ENCODE results near the gene GATA3. TPM values are rescaled to one million over a fixed set of nuclear protein-coding genes. Genes with fewer than 3 reads are reported as not detected.

Gene GATA3
- total and polyA plus RNA-seq, 2 of the 8 experiments (the other 6 are each of a cell fraction or from before 2014, with no cell fraction given) = 0.02 to 0.43 TPM

- FAIRE-seq = no peak
- no peak overlapping the region for H3K9ac ChIP-seq (replicated peaks in 1 of 4; ENCODE audit: extremely low read depth in 1 of 4, low read depth in 3 of 4, low read length in 3 of 4)
- H4K5ac ChIP-seq (ENCODE audit: insufficient read length, low read depth, low read length) = no peak overlapping the region
- H4K91ac ChIP-seq (replicated peaks; ENCODE audit: insufficient read length, low read length) = no peak overlapping the region
- H3K56ac ChIP-seq (replicated peaks; ENCODE audit: insufficient read length, low read depth, low read length) = no peak overlapping the region
- peak overlapping the region in 2 of 4 experiments; percentile 5 to 43; a peak in 3 of 8 replicates for H3K4me3 ChIP-seq (ENCODE audit: extremely low read depth in 1 of 4, insufficient read depth in 2 of 4, low read depth in 3 of 4, low read length in 4 of 4)
- no peaks in the 10 kb centered on the region for H3K79me1 ChIP-seq (ENCODE audit: low read depth, low read length)
- peaks cover 78 to 99% (median 96%) of the 10 kb centered on the region in 4 experiments for H3K27me3 ChIP-seq (replicated peaks in 1 of 4; ENCODE audit: control insufficient read depth in 3 of 4, extremely low read depth in 1 of 4, insufficient read depth in 3 of 4, low read length in 3 of 4)
- peaks cover 8% of the 10 kb centered on the region; the same call in 1 of the 2 replicates for H3K23me2 ChIP-seq (ENCODE audit: low read depth, low read length)
- H3K79me2 ChIP-seq (ENCODE audit: control insufficient read depth in 1 of 2, insufficient read depth in 2 of 2, low read length in 2 of 2) = no peaks in the 10 kb centered on the region
- H3K4ac ChIP-seq (replicated peaks; ENCODE audit: insufficient read length, low read depth, low read length) = no peak overlapping the region
- ChIA-PET POLR2A (ENCODE audit: partially characterized antibody) (interaction anchor here (0.8 to 1.5 kb wide), 4 partner anchors 10 to 353 kb away, joined by 3 to 4 read pairs (median 3); no protein-coding TSS in a partner anchor), CTCF (ENCODE audit: partially characterized antibody) (interaction anchor here (1.0 to 1.5 kb wide), 5 partner anchors 8 to 16 kb away, joined by 3 to 4 read pairs (median 3); no protein-coding TSS in a partner anchor)
- no peak overlapping the region for H3K14ac ChIP-seq (ENCODE audit: insufficient read length)
- no peak overlapping the region for H2BK20ac ChIP-seq (ENCODE audit: low read length)
- H2BK15ac ChIP-seq (ENCODE audit: low read length) = no peak overlapping the region
- H2AFZ ChIP-seq (ENCODE audit: low read length) = no peak overlapping the region
- 0 out of 2 replicates have a peak overlapping the region, but pooled peaks have one; percentile 19 for H3K18ac ChIP-seq (ENCODE audit: extremely low read depth, low read length)
- TF ChIP-seq SUZ12 (IDR thresholded peaks at IDR 0.05; ENCODE audit: low read length) (no peak; the same call in 1 of the 2 replicates), RNF2 (IDR thresholded peaks at IDR 0.05; ENCODE audit: borderline replicate concordance, low read depth, low read length, missing control alignments, poor library complexity, severe bottlenecking) (peak; percentile 6)
- H3K36me3 ChIP-seq (ENCODE audit: control insufficient read depth in 2 of 4, insufficient read depth in 4 of 4, low read length in 3 of 4) = no peaks in the 10 kb centered on the region; a peak in 1 of 8 replicates
- H2BK5ac ChIP-seq (ENCODE audit: low read depth, low read length) = no peak overlapping the region
- H3K9me3 ChIP-seq (ENCODE audit: insufficient read depth in 2 of 2, low read depth in 1 of 2, low read length in 1 of 2) = no peaks in the 10 kb centered on the region
- no peak overlapping the region for H3K23ac ChIP-seq (ENCODE audit: insufficient read length)
- DNase-seq (ENCODE audit: low read depth in 1 of 2, low spot score in 2 of 2) = no peak
- no peak overlapping the region for H4K8ac ChIP-seq (ENCODE audit: extremely low read depth, insufficient read depth, low read length)
- peak overlapping the region; percentile 45 to 84 for H3K4me2 ChIP-seq (ENCODE audit: insufficient read depth in 1 of 2, low read depth in 2 of 2, low read length in 2 of 2)
- H3K4me1 ChIP-seq (replicated peaks in 1 of 4; ENCODE audit: control insufficient read depth in 3 of 4, insufficient read depth in 4 of 4, low read length in 3 of 4) = peaks cover 11 to 63% (median 32%) of the 10 kb centered on the region in 4 experiments
- no peak overlapping the region for H2BK120ac ChIP-seq (replicated peaks; ENCODE audit: low read depth, low read length)
- H4K20me1 ChIP-seq (replicated peaks in 1 of 2; ENCODE audit: control insufficient read depth in 1 of 2, insufficient read depth in 2 of 2, low read length in 2 of 2) = peaks cover 23 to 31% of the 10 kb centered on the region in 2 experiments
- peak overlapping the region; percentile 13; the same call in 1 of the 2 replicates for H2AK5ac ChIP-seq (ENCODE audit: low read depth, low read length)
- peak overlapping the region; percentile 39; the same call in 1 of the 2 replicates for H2BK12ac ChIP-seq (ENCODE audit: low read depth, low read length)
- no peak overlapping the region for H3K27ac ChIP-seq (ENCODE audit: low read depth, low read length)
- WGBS, 2 experiments (ENCODE audit: extremely low coverage in 1 of 2, insufficient coverage in 1 of 2, insufficient read length in 1 of 2, insufficient replicate concordance in 2 of 2, low coverage in 1 of 2, low lambda C conversion rate in 2 of 2, missing lambda C conversion rate in 1 of 2) = 5% methylated on average over 19 of the region's 29 CpGs; no CpG with 5 or more reads in 1 of the 2 experiments
Observed at GRCh38 chr10:8048281-8049008, 6.0 kb upstream of the GATA3 start.

All from H1 (cell line).